ENCODE results near the gene ZSWIM6.

DNA sequence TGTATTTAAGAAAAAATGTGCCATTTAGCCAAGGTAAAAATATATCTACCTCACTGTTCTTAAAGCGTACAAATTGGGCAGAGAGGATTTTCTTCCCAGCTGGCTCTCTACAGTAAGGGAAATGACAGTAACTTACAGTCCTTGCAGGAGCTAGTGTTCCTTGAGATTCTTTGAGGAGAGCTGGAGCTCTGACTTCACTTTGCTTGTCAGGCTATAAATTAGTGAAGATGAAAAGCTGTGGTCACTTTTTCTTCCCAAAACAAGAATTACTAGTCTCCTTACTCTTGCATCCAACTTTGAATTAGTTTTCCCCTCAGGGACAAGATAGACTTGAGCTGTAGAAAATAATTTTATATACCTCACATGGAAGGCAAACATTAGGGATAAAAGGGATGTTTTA, 129.9 kb downstream of the ZSWIM6 start:
- TF ChIP-seq, protein P1, sequence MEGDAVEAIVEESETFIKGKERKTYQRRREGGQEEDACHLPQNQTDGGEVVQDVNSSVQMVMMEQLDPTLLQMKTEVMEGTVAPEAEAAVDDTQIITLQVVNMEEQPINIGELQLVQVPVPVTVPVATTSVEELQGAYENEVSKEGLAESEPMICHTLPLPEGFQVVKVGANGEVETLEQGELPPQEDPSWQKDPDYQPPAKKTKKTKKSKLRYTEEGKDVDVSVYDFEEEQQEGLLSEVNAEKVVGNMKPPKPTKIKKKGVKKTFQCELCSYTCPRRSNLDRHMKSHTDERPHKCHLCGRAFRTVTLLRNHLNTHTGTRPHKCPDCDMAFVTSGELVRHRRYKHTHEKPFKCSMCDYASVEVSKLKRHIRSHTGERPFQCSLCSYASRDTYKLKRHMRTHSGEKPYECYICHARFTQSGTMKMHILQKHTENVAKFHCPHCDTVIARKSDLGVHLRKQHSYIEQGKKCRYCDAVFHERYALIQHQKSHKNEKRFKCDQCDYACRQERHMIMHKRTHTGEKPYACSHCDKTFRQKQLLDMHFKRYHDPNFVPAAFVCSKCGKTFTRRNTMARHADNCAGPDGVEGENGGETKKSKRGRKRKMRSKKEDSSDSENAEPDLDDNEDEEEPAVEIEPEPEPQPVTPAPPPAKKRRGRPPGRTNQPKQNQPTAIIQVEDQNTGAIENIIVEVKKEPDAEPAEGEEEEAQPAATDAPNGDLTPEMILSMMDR (IDR thresholded peaks at IDR 0.05): no peak
- no peak for TF ChIP-seq POLR2A (IDR thresholded peaks at IDR 0.05)

Data from Peyer's patch (tissue), 4 donors.